Breast epithelium (tissue), 3 donors: ENCODE data around the gene IQSEC2.

Experiments
- CTCF ChIP-seq, 3 donors: fragments of 450-650 bp; IDR thresholded peaks; one replicate each; pipeline ENCODE4 v1.5.1; 2016 to 2017; ENCODE audit warnings: antibody characterized with exemption in 3 of 3, mild to moderate bottlenecking in 3 of 3, moderate library complexity in 3 of 3
- POLR2A ChIP-seq: fragments of 450-650 bp; IDR thresholded peaks from one replicate; pipeline ENCODE4 v1.6.1; 2016; ENCODE audit warnings: antibody characterized with exemption, mild to moderate bottlenecking, moderate library complexity

GRCh38 chrX:53244610-53245009 lies 36.8 kb downstream of the IQSEC2 start:
- TF ChIP-seq CTCF (IDR thresholded peaks at IDR 0.05) (no peak), POLR2A (no peak)
